ENCODE measurements around the gene LDLRAD4.
"Not testable (repeated sequence)": the region's sequence is repeated elsewhere in the genome, so short reads cannot be mapped to it uniquely, and the experiment has no call there.

The LDLRAD4 gene

GRCh38 chr18:13313006-13313686 lies 94.6 kb downstream of the LDLRAD4 start:
- DNase-seq: no peak

- DNase-seq: no peak
Observed at GRCh38 chr18:13315000-13315399, 96.4 kb downstream of the LDLRAD4 start.

- no peak for DNase-seq
Observed at GRCh38 chr18:13316063-13316462, 97.5 kb downstream of the LDLRAD4 start.

- DNase-seq: no peak
Observed at GRCh38 chr18:13317801-13318200, 99.2 kb downstream of the LDLRAD4 start.

GRCh38 chr18:13318731-13319501 lies 100.4 kb downstream of the LDLRAD4 start:
- no peak for DNase-seq

GRCh38 chr18:13319629-13320028 lies 101.1 kb downstream of the LDLRAD4 start:
- no peak for DNase-seq

- no peak for DNase-seq
Observed at GRCh38 chr18:13320096-13320495, 101.5 kb downstream of the LDLRAD4 start.

GRCh38 chr18:13320891-13321425 lies 102.4 kb downstream of the LDLRAD4 start:
- no peak for DNase-seq

- DNase-seq: no peak
Observed at GRCh38 chr18:13321923-13322322, 103.4 kb downstream of the LDLRAD4 start.

GRCh38 chr18:13323186-13323585 lies 104.6 kb downstream of the LDLRAD4 start:
- no peak for DNase-seq

GRCh38 chr18:13324880-13325279 lies 106.3 kb downstream of the LDLRAD4 start:
- DNase-seq: no peak

GRCh38 chr18:13328213-13328612 lies 109.7 kb downstream of the LDLRAD4 start:
- DNase-seq: no peak

- no peak for DNase-seq
Observed at GRCh38 chr18:13330996-13331395, 112.4 kb downstream of the LDLRAD4 start.

- no peak for DNase-seq
Observed at GRCh38 chr18:13331846-13332245, 113.3 kb downstream of the LDLRAD4 start.

- DNase-seq: no peak
Observed at GRCh38 chr18:13332874-13333273, 114.3 kb downstream of the LDLRAD4 start.

GRCh38 chr18:13335903-13336302 lies 117.3 kb downstream of the LDLRAD4 start:
- no peak for DNase-seq

- no peak for DNase-seq
Observed at GRCh38 chr18:13336841-13337240, 118.3 kb downstream of the LDLRAD4 start.

- DNase-seq: no peak
Observed at GRCh38 chr18:13337369-13337768, 118.8 kb downstream of the LDLRAD4 start.

- no peak for DNase-seq
Observed at GRCh38 chr18:13338318-13338717, 119.8 kb downstream of the LDLRAD4 start.

- no peak for DNase-seq
Observed at GRCh38 chr18:13339653-13340052, 121.1 kb downstream of the LDLRAD4 start.

GRCh38 chr18:13346449-13346848 lies 127.9 kb downstream of the LDLRAD4 start:
- not testable (repeated sequence) for DNase-seq

- no peak for DNase-seq
Observed at GRCh38 chr18:13353084-13353823, 134.7 kb downstream of the LDLRAD4 start.

GRCh38 chr18:13354402-13354801 lies 135.8 kb downstream of the LDLRAD4 start:
- DNase-seq: no peak

Data from stimulated activated CD4-positive, alpha-beta T cell treated with anti-CD3 and anti-CD28 coated beads, Interleukin-2, amount 100 ng/mL, for 48 hours (primary cell).